ENCODE data around the gene TTYH1.

TTYH1 gene

GRCh38 chr19:54424660-54425381 is 9.6 kb downstream of the TTYH1 start:
- no peak for DNase-seq

- no peak for DNase-seq
Observed at GRCh38 chr19:54425382-54425723, 10.1 kb downstream of the TTYH1 start.

GRCh38 chr19:54426291-54426931 is 11.1 kb downstream of the TTYH1 start:
- DNase-seq = no peak

- no peak for DNase-seq
Observed at GRCh38 chr19:54427586-54427985, 12.3 kb downstream of the TTYH1 start.

- DNase-seq = no peak
Observed at GRCh38 chr19:54428323-54429175, 13.3 kb downstream of the TTYH1 start.

- no peak for DNase-seq
Observed at GRCh38 chr19:54429176-54429495, 13.9 kb downstream of the TTYH1 start.

GRCh38 chr19:54429545-54430227 is 14.4 kb downstream of the TTYH1 start:
- DNase-seq = no peak

- no peak for DNase-seq
Observed at GRCh38 chr19:54430306-54431254, 15.3 kb downstream of the TTYH1 start.

- no peak for DNase-seq
Observed at GRCh38 chr19:54431255-54431838, 16.1 kb downstream of the TTYH1 start.

GRCh38 chr19:54432144-54432738 is 17.0 kb downstream of the TTYH1 start:
- no peak for DNase-seq

GRCh38 chr19:54433697-54434096 is 18.4 kb downstream of the TTYH1 start:
- no peak for DNase-seq

- no peak for DNase-seq
Observed at GRCh38 chr19:54434112-54434872, 19.0 kb downstream of the TTYH1 start.

- no peak for DNase-seq
Observed at GRCh38 chr19:54434873-54435214, 19.6 kb downstream of the TTYH1 start.

GRCh38 chr19:54435551-54436016 is 20.3 kb downstream of the TTYH1 start:
- no peak for DNase-seq

GRCh38 chr19:54436031-54436523 is 20.8 kb downstream of the TTYH1 start:
- no peak for DNase-seq

- DNase-seq = no peak
Observed at GRCh38 chr19:54436628-54437252, 21.5 kb downstream of the TTYH1 start.

- no peak for DNase-seq
Observed at GRCh38 chr19:54439174-54439851, 24.0 kb downstream of the TTYH1 start.

GRCh38 chr19:54440641-54441040 is 25.4 kb downstream of the TTYH1 start:
- DNase-seq = no peak

- no peak for DNase-seq
Observed at GRCh38 chr19:54444737-54445136, 29.5 kb downstream of the TTYH1 start.
